H1 (cell line): ENCODE measurements around the gene METTL2A.

Experiments
- CHD1 ChIP-seq: IDR thresholded peaks from 2 replicates; pipeline ENCODE4 v1.6.1; 2012; ENCODE audit warnings: low read depth, low read length, improper control_type of control experiment
- JUN ChIP-seq: IDR thresholded peaks from 2 replicates; pipeline ENCODE4 v1.6.1; 2011; ENCODE audit warnings: low read depth, mild to moderate bottlenecking, improper control_type of control experiment, low read length
- SP4 ChIP-seq: IDR thresholded peaks from 2 replicates; pipeline ENCODE4 v1.6.1; 2012; ENCODE audit warnings: low read length, inconsistent platforms
- TF ChIP-seq, protein P1 (sequence below): IDR thresholded peaks from 2 replicates; pipeline ENCODE4 v1.6.1; 2012; ENCODE audit warnings: inconsistent platforms

- TF ChIP-seq SP4 (no peak), JUN (no peak), CHD1 (no peak)
- TF ChIP-seq, protein P1, sequence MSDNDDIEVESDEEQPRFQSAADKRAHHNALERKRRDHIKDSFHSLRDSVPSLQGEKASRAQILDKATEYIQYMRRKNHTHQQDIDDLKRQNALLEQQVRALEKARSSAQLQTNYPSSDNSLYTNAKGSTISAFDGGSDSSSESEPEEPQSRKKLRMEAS = no peak
Observed at GRCh38 chr17:62392908-62393307, 30.8 kb upstream of the METTL2A start.
